ENCODE data around the gene GRIK2. TPM values are rescaled to one million over a fixed set of nuclear protein-coding genes. Genes with fewer than 3 reads are reported as not detected.

The GRIK2 gene
- total RNA-seq, 6 experiments from 2014 or later, result 25.0 to 33.3 (median 28.3) TPM

DNA sequence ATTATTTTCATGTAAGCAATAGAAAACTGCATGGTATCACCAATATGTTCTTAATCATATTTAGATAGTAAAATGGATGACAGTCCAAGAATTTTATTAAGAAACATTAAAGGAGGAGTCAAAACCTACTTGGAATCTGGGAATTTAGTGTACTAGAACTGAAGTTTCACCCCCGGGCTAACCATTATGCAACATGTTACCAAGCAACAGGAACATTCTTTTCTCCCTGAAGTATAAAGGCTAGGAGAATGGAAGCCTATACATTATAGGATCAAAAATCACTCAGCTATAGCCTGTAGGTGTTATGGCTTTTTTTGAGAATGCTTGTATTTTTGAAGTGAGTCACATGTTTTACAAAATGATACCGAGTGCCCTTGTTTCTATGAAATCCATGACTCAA, 538.3 kb downstream of the GRIK2 start:
- no peak for DNase-seq

DNA sequence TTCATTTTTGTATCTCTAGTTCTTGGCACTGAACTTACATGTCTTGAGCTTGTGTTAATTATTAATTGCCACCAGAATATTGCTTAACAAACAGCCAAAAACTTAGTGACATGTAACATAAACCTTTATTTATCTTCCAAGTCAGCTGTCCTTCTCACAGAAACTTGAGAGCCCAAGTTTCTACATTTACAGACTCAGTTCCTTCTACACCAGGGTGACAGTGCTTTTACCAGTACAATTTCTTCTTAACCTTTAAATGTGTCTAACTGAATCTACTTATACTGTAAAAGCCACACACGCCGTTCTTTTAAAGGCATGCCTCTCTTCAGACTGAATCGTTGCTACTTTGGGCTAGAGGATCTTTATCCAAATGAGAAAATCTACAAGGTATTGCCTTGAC, 539.2 kb downstream of the GRIK2 start:
- Mint-ChIP-seq H3K27ac (no peak overlapping the region), H3K27me3 (ENCODE audit: insufficient read depth) (no peaks in the 10 kb centered on the region), H3K36me3 (ENCODE audit: low read depth) (no peaks in the 10 kb centered on the region), H3K4me1 (ENCODE audit: low read depth) (peaks cover 19% of the 10 kb centered on the region), H3K9me3 (no peaks in the 10 kb centered on the region), H3K4me3 (no peak overlapping the region)
- no peak for DNase-seq
- TF ChIP-seq, protein P1, sequence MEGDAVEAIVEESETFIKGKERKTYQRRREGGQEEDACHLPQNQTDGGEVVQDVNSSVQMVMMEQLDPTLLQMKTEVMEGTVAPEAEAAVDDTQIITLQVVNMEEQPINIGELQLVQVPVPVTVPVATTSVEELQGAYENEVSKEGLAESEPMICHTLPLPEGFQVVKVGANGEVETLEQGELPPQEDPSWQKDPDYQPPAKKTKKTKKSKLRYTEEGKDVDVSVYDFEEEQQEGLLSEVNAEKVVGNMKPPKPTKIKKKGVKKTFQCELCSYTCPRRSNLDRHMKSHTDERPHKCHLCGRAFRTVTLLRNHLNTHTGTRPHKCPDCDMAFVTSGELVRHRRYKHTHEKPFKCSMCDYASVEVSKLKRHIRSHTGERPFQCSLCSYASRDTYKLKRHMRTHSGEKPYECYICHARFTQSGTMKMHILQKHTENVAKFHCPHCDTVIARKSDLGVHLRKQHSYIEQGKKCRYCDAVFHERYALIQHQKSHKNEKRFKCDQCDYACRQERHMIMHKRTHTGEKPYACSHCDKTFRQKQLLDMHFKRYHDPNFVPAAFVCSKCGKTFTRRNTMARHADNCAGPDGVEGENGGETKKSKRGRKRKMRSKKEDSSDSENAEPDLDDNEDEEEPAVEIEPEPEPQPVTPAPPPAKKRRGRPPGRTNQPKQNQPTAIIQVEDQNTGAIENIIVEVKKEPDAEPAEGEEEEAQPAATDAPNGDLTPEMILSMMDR (IDR thresholded peaks at IDR 0.05), result no peak

More for the DNA sequence above, 538.3 kb downstream of the GRIK2 start:
- Mint-ChIP-seq H3K4me3 (no peak overlapping the region), H3K9me3 (no peaks in the 10 kb centered on the region), H3K27ac (no peak overlapping the region), H3K4me1 (ENCODE audit: low read depth) (peaks cover 21% of the 10 kb centered on the region), H3K36me3 (ENCODE audit: low read depth) (no peaks in the 10 kb centered on the region), H3K27me3 (ENCODE audit: insufficient read depth) (no peaks in the 10 kb centered on the region)
- TF ChIP-seq, protein P1 (IDR thresholded peaks at IDR 0.05), result no peak

DNA sequence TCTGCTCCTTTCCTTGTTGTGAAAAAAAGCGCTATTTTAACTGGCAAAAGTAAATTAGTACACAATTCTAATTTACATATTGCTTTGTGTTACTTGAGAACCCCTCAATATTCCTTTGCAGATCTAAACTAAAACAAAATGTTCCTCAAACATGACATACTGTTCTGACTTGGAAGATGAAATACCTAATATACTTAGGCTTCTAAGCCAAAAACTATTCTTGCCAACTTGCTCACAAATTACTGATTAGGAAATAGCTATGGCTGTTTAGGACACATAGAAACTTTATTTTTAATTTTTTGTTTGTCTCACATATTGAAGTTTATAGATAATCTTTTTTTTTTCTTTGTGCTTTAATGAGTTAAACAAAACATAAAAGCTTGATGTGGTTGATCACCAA, 542.2 kb downstream of the GRIK2 start:
- H3K4me1 Mint-ChIP-seq (ENCODE audit: low read depth), result peaks cover 15% of the 10 kb centered on the region
- no peaks in the 10 kb centered on the region for H3K27me3 Mint-ChIP-seq (ENCODE audit: insufficient read depth)
- TF ChIP-seq, protein P1 (IDR thresholded peaks at IDR 0.05), result no peak
- no peak overlapping the region for H3K27ac Mint-ChIP-seq
- no peaks in the 10 kb centered on the region for H3K9me3 Mint-ChIP-seq
- H3K4me3 Mint-ChIP-seq, result no peak overlapping the region
- no peak for DNase-seq
- no peaks in the 10 kb centered on the region for H3K36me3 Mint-ChIP-seq (ENCODE audit: low read depth)

DNA sequence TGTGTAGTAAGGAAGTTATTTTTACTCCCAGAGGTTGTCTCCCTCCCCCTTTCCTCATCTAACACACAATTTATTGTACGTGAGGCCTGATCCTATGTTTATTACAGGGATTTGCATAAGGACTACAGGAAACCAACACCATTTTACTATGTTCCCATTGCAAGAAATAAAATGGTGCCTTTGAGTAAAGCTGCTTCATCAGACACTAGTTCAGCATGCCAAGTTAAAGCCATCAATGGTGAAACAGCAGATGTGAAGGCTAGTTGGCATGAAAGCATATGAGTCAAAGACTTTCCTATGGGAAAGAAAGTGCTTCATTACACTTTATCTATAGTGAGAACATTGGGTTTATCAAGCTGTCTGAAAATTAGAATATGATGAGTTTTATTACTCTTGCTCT, 543.0 kb downstream of the GRIK2 start:
- no peaks in the 10 kb centered on the region for H3K9me3 Mint-ChIP-seq
- H3K36me3 Mint-ChIP-seq (ENCODE audit: low read depth), result no peaks in the 10 kb centered on the region
- no peak for DNase-seq
- H3K27me3 Mint-ChIP-seq (ENCODE audit: insufficient read depth), result no peaks in the 10 kb centered on the region
- H3K27ac Mint-ChIP-seq, result no peak overlapping the region
- peaks cover 11% of the 10 kb centered on the region for H3K4me1 Mint-ChIP-seq (ENCODE audit: low read depth)
- H3K4me3 Mint-ChIP-seq, result no peak overlapping the region
- TF ChIP-seq, protein P1 (IDR thresholded peaks at IDR 0.05), result no peak

DNA sequence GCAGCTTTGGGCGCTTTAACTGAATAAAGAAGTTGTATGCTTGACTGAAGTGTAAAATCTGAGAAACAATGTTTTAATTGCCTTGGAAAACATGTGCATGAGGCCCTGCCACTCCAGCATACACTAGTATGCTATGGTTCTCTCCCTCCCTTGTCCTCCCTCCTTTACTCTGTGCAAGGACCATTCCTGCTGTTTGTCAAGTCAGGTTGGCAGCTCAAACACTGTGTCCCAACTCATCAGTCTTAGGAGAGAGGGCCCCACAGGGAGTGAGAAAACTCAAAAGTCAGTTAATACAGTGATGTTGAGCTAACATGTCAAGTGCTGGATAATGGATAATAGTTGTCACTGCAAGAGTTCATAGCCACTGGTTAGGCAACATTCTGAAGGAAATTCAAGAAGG, 543.6 kb downstream of the GRIK2 start:
- Mint-ChIP-seq H3K4me3 (no peak overlapping the region), H3K27ac (no peak overlapping the region), H3K4me1 (ENCODE audit: low read depth) (peaks cover 5% of the 10 kb centered on the region), H3K9me3 (peaks cover 1% of the 10 kb centered on the region; the same call in 1 of the 2 replicates), H3K36me3 (ENCODE audit: low read depth) (peaks cover 2% of the 10 kb centered on the region; the same call in 1 of the 2 replicates), H3K27me3 (ENCODE audit: insufficient read depth) (no peaks in the 10 kb centered on the region)
- TF ChIP-seq, protein P1 (IDR thresholded peaks at IDR 0.05), result no peak
- no peak for DNase-seq

DNA sequence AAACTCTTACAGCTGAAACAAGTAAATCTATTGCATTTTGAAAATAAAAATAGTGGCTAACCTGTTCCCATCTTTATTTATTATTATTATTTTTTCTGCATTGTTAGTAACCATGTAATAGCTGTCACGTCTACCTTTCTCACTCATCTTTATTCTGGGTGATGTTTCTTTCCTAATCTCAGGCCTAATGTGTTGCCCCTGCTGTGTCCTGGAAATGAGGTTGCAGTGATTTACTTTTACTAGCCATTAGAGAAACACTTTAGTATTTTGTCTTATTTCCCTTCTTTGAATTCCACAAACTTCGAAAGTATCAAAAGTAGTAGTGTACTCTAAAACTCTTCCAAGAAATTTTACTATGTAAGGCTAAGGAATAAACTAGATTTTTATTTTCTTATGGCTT, 546.9 kb downstream of the GRIK2 start:
- Mint-ChIP-seq H3K27ac (no peak overlapping the region), H3K4me1 (ENCODE audit: low read depth) (no peaks in the 10 kb centered on the region; the same call in 1 of the 2 replicates), H3K4me3 (no peak overlapping the region), H3K9me3 (peaks cover 12% of the 10 kb centered on the region), H3K36me3 (ENCODE audit: low read depth) (peaks cover 22% of the 10 kb centered on the region), H3K27me3 (ENCODE audit: insufficient read depth) (no peaks in the 10 kb centered on the region; the same call in 1 of the 2 replicates)
- DNase-seq, result no peak
- TF ChIP-seq, protein P1 (IDR thresholded peaks at IDR 0.05), result no peak
